Gastrocnemius medialis (tissue), 4 donors: ENCODE measurements around the gene WDR20.

Experiments
- CTCF ChIP-seq, 5 experiments: fragments of 450-650 bp in 3 of 5; fragments of 200-600 bp in 2 of 5; sonication (generic) in 2 of 5; IDR thresholded peaks in 4 of 5; conservative IDR thresholded peaks in 1 of 5; 1 replicate in 4 of 5; 2 replicates in 1 of 5; pipeline ENCODE4 v1.5.1; 2016 to 2019; ENCODE audit warnings: antibody characterized with exemption in 5 of 5, mild to moderate bottlenecking in 3 of 5, moderate library complexity in 3 of 5
- POLR2A ChIP-seq, 2 donors: fragments of 450-650 bp; IDR thresholded peaks; one replicate each; pipeline ENCODE4 v1.6.1; 2017; ENCODE audit warnings: antibody characterized with exemption in 2 of 2, mild to moderate bottlenecking in 2 of 2, moderate library complexity in 2 of 2

- TF ChIP-seq CTCF (IDR thresholded peaks at IDR 0.05 in 4 of 5, conservative IDR thresholded peaks at IDR 0.05 in 1 of 5) = no peak
- TF ChIP-seq POLR2A (IDR thresholded peaks at IDR 0.05) = no peak
Measured at GRCh38 chr14:102258136-102258535, 118.4 kb downstream of the WDR20 start.
